Measurements from ENCODE around the gene NFKBIE. TPM values are rescaled to one million over a fixed set of nuclear protein-coding genes. Genes with fewer than 3 reads are reported as not detected.
A peak's percentile ranks its signal among the peaks of the same experiment; 100 is the strongest.

The NFKBIE gene
- total RNA-seq, 2 experiments from 2014 or later, result 17.2 to 19.9 TPM

DNA sequence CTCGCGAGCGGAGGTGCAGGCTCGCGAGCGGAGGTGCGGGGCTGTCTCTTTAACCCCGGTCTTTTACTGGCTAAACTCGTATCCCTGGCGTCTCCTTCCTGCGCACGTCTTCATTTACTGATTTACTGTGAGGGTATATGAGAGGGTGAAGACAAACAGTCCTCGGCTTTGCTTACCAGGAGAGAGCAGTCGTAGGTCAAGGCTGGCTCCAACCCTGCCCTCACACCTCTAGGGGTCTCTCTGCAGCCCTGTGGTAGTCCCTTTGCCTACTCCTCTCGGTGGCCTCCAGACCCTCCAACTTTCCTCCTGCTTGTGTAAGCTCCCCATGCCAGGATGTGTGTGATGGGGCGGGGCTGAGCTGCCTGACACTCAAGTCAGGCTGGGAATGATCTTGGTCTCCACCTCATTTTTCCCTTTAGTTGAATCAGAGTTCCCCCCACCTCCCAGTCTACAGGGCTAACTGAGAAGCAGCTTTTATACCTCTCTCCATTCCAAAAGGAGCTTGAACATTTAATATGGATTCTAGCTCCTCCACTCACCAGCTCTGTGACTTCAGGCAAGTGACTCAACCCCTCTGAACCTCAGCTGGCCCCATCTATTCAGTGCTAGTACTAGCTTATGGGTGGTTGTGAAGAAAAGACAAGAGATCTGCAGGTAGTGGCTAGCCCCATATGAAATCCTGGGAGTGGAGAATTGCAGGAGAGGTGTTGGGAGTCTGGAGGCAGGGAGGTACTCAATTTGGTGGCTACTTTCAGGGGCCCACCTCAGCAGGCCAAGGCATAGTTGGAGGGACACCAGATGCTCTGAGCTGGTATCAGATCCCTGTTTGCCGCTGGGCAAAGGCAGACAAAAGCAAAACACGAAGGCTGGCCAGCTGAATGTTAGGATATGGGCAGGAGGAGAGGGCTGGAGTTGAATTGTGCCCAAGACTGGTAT is 41.1 kb downstream of the NFKBIE start:
- peak; percentile 54 for ATAC-seq
- POLR2A ChIA-PET, result interaction anchor here (0.7 to 3.2 kb wide), 10 partner anchors 11 to 595 kb away, joined by 3 to 55 read pairs (median 4); partner anchors contain the start of genes AARS2, GTPBP2, HSP90AB1 and SLC35B2
- Mint-ChIP-seq H3K4me3 (peak overlapping the region; percentile 83), H3K27ac (peak overlapping the region; percentile 12), H3K27me3 (no peaks in the 10 kb centered on the region), H3K36me3 (ENCODE audit: low read depth) (peaks cover 15% of the 10 kb centered on the region), H3K9me3 (ENCODE audit: low read depth) (no peaks in the 10 kb centered on the region), H3K4me1 (peaks cover 40% of the 10 kb centered on the region)
- CTCF ChIA-PET, result interaction anchor here (0.5 to 1.8 kb wide), 21 partner anchors 9 to 1026 kb away, joined by 3 to 15 read pairs (median 4); partner anchors contain the start of genes AARS2, HSP90AB1 and SLC35B2
- peak; percentile 58 for DNase-seq
- intact Hi-C loops (cut with DNase I, micrococcal nuclease), result loop anchor here in 1 of 2 experiments (1.0 to 2.0 kb wide), 3 partner anchors 13 to 51 kb away; partner anchors contain the start of gene NFKBIE

DNA sequence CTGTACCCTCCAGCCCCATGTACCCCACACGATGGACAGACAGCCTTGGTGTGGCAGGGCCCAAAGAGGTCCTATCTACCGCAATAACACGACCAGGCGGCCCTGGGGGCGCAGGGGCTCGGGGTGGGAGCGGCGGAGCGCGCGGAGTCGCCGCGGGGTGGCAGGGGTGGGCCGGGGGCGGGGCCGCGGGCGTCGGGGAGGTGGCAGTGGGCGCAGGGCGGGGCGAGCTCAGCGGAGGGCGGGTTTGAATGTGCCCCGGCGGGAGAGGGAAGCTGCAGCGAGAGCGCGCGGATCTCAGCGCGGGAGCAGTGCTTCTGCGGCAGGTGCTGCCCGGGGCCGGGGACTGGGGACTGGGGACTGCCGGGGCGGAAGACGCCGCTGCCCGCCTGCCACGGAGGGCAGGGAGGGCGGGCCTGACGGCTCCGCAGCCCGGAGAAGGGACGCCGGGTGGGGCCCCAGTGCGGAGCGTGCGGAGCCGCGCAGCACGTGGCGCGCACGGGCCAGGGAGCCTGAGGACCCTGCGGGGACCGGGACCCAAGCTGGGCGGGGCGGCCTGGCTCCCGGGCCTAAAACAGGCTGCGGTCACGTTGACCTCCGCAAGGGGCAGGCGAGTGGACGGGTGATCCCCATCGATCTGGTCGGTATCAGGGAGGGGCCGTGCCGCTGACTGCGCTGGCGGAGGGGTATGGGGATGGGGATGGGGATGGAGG is 41.9 kb downstream of the NFKBIE start, which contains the start of gene SLC29A1:
Gene SLC29A1, plus strand, starts transcription at position 277 of the 710 bp plus-strand sequence. CDS start 3,719 bp downstream, outside the sequence.
- peak; percentile 73 for ATAC-seq

DNA sequence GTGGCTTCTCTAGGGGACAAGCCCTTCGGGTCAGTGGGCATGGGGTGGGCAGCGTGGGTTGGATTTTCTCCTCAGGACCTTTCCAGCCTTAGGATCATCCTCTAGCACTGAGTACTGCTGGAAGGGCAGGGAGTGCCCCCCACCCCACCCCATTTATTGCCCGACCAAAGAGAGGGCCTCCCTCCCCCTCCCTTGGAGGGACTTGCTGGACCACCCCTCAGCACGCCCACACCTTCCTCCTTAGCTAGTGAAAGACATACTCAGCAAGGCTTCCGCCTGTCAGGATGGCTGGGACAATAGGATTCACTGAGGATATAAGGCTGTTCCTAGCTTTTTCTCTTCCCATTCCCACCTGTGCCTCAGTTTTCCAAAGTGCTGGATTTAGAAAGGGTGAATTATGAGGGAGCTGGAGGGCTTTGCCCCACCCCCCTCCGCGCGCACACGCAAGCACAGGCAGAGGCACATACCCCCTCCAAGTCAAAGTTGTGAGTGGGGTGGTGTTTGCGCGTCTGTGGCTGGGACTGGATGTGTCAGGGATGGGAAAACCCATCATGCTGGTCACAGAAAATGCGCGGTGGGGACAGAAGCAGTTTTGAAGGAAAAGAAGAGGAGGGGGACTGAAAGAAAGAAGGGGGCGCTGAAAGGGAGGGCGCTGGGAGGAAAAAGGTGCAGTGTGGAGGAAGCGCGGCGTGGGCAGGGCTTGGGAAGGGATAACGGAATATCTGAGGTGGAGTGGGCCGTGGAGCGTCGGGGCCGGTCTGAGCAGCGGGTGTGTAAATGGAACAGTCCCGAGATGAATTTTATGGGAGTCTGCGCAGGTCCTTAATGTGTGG is 42.6 kb downstream of the NFKBIE start:
- POLR2A ChIA-PET, result interaction anchor here (0.6 to 3.2 kb wide), 3 partner anchors 24 to 198 kb away, joined by 3 to 55 read pairs (median 28); partner anchors contain the start of genes HSP90AB1 and SLC35B2
- Mint-ChIP-seq H3K27ac (peak overlapping the region; percentile 71), H3K36me3 (ENCODE audit: low read depth) (peaks cover 9% of the 10 kb centered on the region), H3K27me3 (no peaks in the 10 kb centered on the region), H3K4me3 (peak overlapping the region; percentile 83), H3K4me1 (peaks cover 48% of the 10 kb centered on the region), H3K9me3 (ENCODE audit: low read depth) (no peaks in the 10 kb centered on the region)
- intact Hi-C loops (cut with DNase I, micrococcal nuclease), result loop anchor here (1.0 to 2.0 kb wide), 9 partner anchors 16 to 451 kb away; partner anchors contain the start of genes AARS2 (in 1 of the 2), CDC5L (in 1 of the 2), MRPL14 (in 1 of the 2) and NFKBIE (in 1 of the 2)
- CTCF ChIA-PET, result interaction anchor here (0.7 to 1.8 kb wide), 6 partner anchors 9 to 288 kb away, joined by 3 to 7 read pairs (median 4); no protein-coding TSS in a partner anchor
- peak; percentile 40 for DNase-seq
- ATAC-seq, result peak; percentile 2

More for the DNA sequence above, 41.9 kb downstream of the NFKBIE start, which contains the start of gene SLC29A1:
- Mint-ChIP-seq H3K4me1 (peaks cover 45% of the 10 kb centered on the region), H3K27ac (peak within 1 kb of the TSS; percentile 71), H3K36me3 (ENCODE audit: low read depth) (peaks cover 9% of the 10 kb centered on the region), H3K27me3 (no peaks in the 10 kb centered on the region), H3K9me3 (ENCODE audit: low read depth) (no peaks in the 10 kb centered on the region), H3K4me3 (peak within 1 kb of the TSS; percentile 83)
- intact Hi-C loops (cut with DNase I, micrococcal nuclease), result loop anchor here (1.0 to 2.0 kb wide), 12 partner anchors 14 to 452 kb away; partner anchors contain the start of genes NFKBIE (in 2 of the 2), AARS2 (in 1 of the 2), CDC5L (in 1 of the 2) and MRPL14 (in 1 of the 2)
- peak; percentile 93 for DNase-seq
- ChIA-PET CTCF (interaction anchor here (0.6 to 1.8 kb wide), 13 partner anchors 14 to 289 kb away, joined by 3 to 10 read pairs (median 5); partner anchors contain the start of genes AARS2 and HSP90AB1), POLR2A (interaction anchor here (0.6 to 3.2 kb wide), 5 partner anchors 10 to 594 kb away, joined by 3 to 55 read pairs (median 3); partner anchors contain the start of genes GTPBP2, HSP90AB1 and SLC35B2)

DNA sequence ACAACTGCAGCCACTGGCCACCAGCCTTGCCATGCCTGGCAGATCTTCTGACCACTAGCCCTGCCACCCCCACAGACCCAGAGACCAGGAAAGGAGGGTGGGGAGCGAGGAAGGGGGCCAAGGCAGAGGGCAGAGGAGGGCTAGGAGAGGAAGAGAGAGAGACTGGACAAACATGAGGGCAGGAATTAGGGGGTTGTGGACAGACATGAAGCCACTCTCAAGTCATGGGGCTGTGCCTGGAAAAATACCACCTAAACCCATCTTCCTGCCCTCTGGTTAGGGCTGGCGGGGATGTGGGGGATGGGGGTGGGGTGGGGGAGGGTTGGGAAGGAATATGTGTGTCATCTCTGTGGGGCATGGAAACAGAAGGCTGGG is 43.4 kb downstream of the NFKBIE start:
- ATAC-seq, result no peak
- DNase-seq, result peak; percentile 22
- Mint-ChIP-seq H3K27ac (no peak overlapping the region), H3K27me3 (peaks cover under 1% of the 10 kb centered on the region), H3K9me3 (ENCODE audit: low read depth) (no peaks in the 10 kb centered on the region), H3K36me3 (ENCODE audit: low read depth) (peaks cover 9% of the 10 kb centered on the region), H3K4me1 (peaks cover 48% of the 10 kb centered on the region), H3K4me3 (no peak overlapping the region)
- ChIA-PET POLR2A (interaction anchor here (0.5 to 3.2 kb wide), 2 partner anchors 15 to 24 kb away, joined by 8 to 55 read pairs; partner anchors contain the start of gene HSP90AB1), CTCF (interaction anchor here (1.0 to 1.8 kb wide), 6 partner anchors 9 to 104 kb away, joined by 3 to 7 read pairs (median 4); no protein-coding TSS in a partner anchor)
- intact Hi-C loops (cut with DNase I, micrococcal nuclease), result loop anchor here in 1 of 2 experiments (2.0 kb wide), 2 partner anchors 25 to 35 kb away; partner anchors contain the start of genes HSP90AB1 and SLC35B2

DNA sequence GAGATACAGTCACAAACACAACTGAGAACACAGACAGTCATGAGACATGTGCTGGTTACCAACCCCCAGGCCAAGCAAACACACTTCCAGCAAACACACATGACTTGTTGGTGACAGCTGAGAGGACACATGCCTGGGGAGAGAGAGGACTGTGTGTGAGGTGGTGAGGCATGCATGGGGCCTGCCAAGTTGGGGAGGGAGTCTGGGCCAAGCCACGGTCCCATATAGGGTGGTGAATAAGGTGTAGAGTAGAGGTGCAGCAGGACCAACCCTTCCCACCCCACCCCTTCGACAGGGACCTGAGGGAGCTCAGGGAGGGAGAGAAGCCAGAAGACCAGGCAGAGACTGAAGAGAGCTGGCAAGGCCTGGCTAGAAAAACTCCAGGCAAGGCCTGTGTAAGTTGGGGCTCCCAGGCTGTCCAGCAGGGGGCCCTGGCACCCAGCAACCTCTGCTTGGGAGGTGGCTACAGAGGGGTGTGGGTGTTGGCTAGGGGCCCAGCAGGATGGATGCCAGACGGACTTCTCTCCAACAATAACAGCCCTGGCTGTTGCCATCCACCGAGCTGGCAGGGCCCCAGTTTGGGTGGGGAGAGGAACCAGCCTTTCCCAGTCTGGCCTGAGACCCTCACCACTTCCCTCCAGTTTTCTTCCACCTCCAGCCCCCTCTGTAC is 43.9 kb downstream of the NFKBIE start:
- peaks cover 48% of the 10 kb centered on the region for H3K4me1 Mint-ChIP-seq
- no peaks in the 10 kb centered on the region for H3K9me3 Mint-ChIP-seq (ENCODE audit: low read depth)
- ChIA-PET CTCF (interaction anchor here (0.6 to 1.8 kb wide), 11 partner anchors 8 to 556 kb away, joined by 3 to 7 read pairs (median 3); no protein-coding TSS in a partner anchor), POLR2A (interaction anchor here (0.5 kb wide), 1 partner anchor 15 kb away, joined by 8 read pairs; no protein-coding TSS in a partner anchor)
- intact Hi-C loops (cut with DNase I, micrococcal nuclease), result loop anchor here in 1 of 2 experiments (2.0 kb wide), 1 partner anchor 25 kb away; the partner anchor contains the start of gene HSP90AB1
- H3K4me3 Mint-ChIP-seq, result peak overlapping the region; percentile 10
- H3K27ac Mint-ChIP-seq, result peak overlapping the region; percentile 69
- peaks cover 6% of the 10 kb centered on the region for H3K36me3 Mint-ChIP-seq (ENCODE audit: low read depth)
- ATAC-seq, result peak; percentile 70
- peak; percentile 90 for DNase-seq
- H3K27me3 Mint-ChIP-seq, result peaks cover 3% of the 10 kb centered on the region

DNA sequence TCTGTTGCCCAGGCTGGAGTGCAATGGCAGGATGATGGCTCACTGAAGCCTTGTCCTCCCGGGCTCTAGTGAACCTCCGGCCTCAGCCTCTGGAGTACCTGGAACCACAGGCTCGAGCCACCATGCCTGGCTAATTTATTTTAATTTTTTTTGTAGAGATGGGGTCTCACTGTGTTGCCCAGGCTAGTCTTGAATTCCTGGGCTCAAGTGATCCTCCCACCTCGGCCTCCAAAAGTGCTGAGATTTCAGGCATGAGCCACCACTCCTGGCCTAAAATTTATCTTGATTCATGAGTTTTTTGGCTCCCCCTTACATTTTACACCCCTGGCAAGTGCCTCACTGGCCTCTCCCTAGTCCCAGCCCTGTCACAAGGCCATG is 44.4 kb downstream of the NFKBIE start:
- Mint-ChIP-seq H3K4me1 (peaks cover 46% of the 10 kb centered on the region), H3K27ac (peak overlapping the region; percentile 69), H3K27me3 (peaks cover 3% of the 10 kb centered on the region), H3K36me3 (ENCODE audit: low read depth) (peaks cover 2% of the 10 kb centered on the region), H3K9me3 (ENCODE audit: low read depth) (no peaks in the 10 kb centered on the region), H3K4me3 (peak overlapping the region; percentile 10)
- CTCF ChIA-PET, result interaction anchor here (0.6 to 1.7 kb wide), 10 partner anchors 13 to 1578 kb away, joined by 3 to 7 read pairs (median 3); no protein-coding TSS in a partner anchor
- intact Hi-C loops (cut with DNase I, micrococcal nuclease), result loop anchor here in 1 of 2 experiments (2.0 kb wide), 1 partner anchor 26 kb away; the partner anchor contains the start of gene HSP90AB1
- DNase-seq (no peak), ATAC-seq (no peak)
- POLR2A ChIA-PET, result no interaction called here

DNA sequence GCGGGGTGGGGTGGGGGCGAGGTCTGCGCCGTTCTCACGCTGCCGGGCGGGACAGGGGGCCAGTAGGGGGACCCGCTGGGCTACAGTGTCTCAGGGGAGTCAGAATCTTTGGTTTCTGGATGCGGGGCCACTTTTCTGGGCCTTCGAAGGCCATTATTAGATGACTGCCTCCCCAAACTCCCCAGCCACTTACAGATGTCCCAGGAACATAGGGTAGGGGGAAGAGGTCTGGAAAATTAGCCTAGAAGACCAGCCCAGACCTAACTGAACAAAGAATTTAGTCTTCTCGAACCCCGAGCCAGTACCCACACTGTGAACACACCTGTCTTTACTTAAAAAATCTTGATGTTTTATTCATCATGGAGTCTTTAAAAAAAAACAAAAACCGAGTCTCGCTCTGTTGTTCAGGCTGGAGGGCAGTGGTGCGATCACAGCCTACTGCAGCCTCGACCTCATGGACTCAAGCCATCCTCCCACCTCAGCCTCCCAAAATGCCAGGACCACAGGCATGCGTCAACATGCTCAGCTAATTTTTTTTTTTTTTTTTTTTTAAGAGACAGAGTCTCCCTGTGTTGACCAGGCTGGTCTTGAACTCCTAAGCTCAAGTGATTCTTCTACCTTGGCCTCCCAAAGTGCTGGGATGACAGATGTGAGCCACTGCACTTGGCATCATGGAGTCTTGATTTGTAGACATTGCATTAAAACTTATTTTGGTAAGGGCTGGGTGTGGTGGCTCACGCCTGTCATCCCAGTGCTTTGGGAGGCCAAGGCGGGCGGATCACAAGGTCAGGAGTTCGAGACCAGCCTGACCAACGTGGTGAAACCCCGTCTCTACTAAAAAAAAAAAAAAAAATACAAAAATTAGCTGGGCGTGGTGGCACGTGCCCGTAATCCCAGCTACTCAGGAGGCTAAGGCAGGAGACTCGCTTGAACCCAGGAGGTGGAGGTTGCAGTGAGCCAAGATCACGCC is 45.3 kb downstream of the NFKBIE start:
- ATAC-seq (no peak), DNase-seq (no peak)
- CTCF ChIA-PET, result interaction anchor here (0.6 to 1.4 kb wide), 4 partner anchors 93 to 1577 kb away, joined by 3 to 4 read pairs (median 3); partner anchors contain the start of gene AARS2
- intact Hi-C loops (cut with DNase I, micrococcal nuclease), result loop anchor here in 1 of 2 experiments (2.0 kb wide), 1 partner anchor 27 kb away; the partner anchor contains the start of gene HSP90AB1
- Mint-ChIP-seq H3K4me3 (no peak overlapping the region), H3K27me3 (peaks cover 3% of the 10 kb centered on the region), H3K4me1 (peaks cover 42% of the 10 kb centered on the region), H3K9me3 (ENCODE audit: low read depth) (no peaks in the 10 kb centered on the region), H3K27ac (no peak overlapping the region), H3K36me3 (ENCODE audit: low read depth) (peaks cover 2% of the 10 kb centered on the region)
- POLR2A ChIA-PET, result no interaction called here

DNA sequence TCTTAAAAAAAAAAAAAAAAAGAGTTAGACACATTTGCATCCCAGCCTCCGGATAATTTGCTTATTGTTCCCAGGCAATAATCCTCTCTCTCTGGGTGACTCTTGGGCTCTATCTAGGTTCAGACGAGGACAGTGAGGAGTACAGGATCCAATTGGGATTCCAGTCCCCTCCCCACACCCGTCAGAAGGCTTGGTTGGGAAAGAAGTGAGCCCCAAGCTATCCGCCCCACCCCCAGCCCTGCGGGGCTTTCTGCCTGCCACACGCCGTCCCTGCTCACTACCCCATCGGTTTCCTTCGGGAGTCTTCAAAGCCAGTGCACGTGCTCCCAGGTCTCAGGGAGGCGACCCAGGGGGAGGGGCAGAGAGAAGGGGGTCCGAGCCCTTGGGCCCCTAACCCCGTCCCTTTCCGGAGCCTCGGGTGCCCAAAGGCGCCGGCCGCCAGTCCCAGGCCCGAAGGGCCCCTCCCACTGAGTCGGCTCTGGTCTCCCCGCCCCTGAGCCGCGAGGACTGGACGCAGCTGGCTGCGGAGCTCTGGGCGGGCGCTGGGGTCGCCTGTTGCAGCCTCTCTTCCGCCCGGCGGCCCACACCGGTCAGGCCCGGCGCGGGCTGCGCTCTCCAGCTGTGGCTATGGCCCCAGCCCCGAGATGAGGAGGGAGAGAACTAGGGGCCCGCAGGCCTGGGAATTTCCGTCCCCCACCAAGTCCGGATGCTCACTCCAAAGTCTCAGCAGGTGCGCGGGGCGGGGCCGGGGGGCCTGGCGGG is 46.1 kb downstream of the NFKBIE start:
- DNase-seq (peak; percentile 54), ATAC-seq (no peak)
- Mint-ChIP-seq H3K27me3 (peaks cover 3% of the 10 kb centered on the region), H3K27ac (no peak overlapping the region), H3K9me3 (ENCODE audit: low read depth) (no peaks in the 10 kb centered on the region), H3K4me1 (peaks cover 33% of the 10 kb centered on the region), H3K36me3 (ENCODE audit: low read depth) (no peaks in the 10 kb centered on the region), H3K4me3 (no peak overlapping the region)
- ChIA-PET POLR2A (interaction anchor here (0.6 kb wide), 1 partner anchor 1247 kb away, joined by 3 read pairs; no protein-coding TSS in a partner anchor), CTCF (interaction anchor here (1.4 kb wide), 1 partner anchor 93 kb away, joined by 4 read pairs; the partner anchor contains the start of gene AARS2)
- intact Hi-C loops (cut with DNase I, micrococcal nuclease), result no loop called here

All from activated CD4-positive, alpha-beta T cell treated with anti-CD3 and anti-CD28 coated beads for 36 hours (primary cell).